ENCODE data around the gene PCOLCE2. TPM values are rescaled to one million over a fixed set of nuclear protein-coding genes. Genes with fewer than 3 reads are reported as not detected.

The PCOLCE2 gene
- total and polyA plus RNA-seq, 2 of the 8 experiments (the other 6 are each of a cell fraction or from before 2014, with no cell fraction given), result 11.1 to 12.6 TPM

- TF ChIP-seq MAX (IDR thresholded peaks at IDR 0.05) (no peak), TCF12 (IDR thresholded peaks at IDR 0.05; ENCODE audit: low read depth, low read length) (no peak)
Observed at GRCh38 chr3:142858043-142858442, 30.8 kb downstream of the PCOLCE2 start (continued).

Measured in H1 (cell line).